Dedifferentiated amniotic fluid mesenchymal stem cell (primary cell): ENCODE data around the gene PPP1R2B.
"Not testable (repeated sequence)": the region's sequence is repeated elsewhere in the genome, so short reads cannot be mapped to it uniquely, and the experiment has no call there.

Source experiments
- DNase-seq: peaks from one replicate; pipeline ENCODE4 v3.0.0-alpha.2; 2016; ENCODE audit errors: extremely low spot score

PPP1R2B gene

DNA sequence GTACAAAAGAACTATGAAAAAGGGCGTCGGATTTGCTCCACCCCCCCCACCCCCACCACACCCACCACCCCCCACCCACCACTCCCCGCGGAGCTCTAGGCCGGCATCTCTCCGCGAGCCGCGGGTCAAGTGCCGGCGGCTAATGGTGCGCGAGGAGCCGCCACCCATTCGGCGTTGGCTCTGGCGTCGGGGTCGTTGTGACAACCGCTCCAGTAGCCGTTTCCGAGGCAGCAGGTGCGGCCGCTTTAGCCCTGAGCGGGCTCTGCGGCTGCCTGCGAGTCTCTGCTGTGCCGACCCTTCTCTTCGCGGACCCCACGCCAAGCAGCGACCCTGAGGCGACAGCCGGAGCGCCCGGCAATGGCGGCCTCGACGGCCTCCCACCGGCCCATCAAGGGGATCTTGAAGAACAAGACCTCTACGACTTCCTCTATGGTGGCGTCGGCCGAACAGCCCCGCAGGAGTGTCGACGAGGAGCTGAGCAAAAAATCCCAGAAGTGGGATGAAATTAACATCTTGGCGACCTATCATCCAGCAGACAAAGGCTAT, at the start of gene PPP1R2B:
Gene PPP1R2B (plus strand): TSS at position 90 of the 546 bp plus-strand sequence. CDS start 268 bp downstream, at position 358.
- DNase-seq: no peak

DNA sequence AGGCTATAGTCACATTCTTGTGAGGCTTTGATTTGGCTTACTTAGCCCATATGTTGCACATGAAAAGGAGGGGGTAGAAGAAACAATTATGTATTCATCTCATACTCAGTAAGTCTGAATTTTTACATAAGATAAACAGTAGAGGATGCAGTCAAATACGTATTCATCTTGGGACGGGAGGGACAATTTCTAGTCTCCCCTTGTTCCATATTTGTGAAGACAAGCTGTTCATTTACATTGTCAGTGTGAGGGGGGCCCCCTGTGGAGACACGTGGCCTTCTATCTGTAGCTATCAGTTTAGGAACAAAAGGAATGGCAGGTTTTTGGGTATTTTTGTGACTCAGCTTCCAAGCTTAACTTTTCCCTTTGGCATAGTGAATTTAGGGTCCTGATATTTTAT, 49.2 kb upstream of the PPP1R2B start:
- DNase-seq: no peak

DNA sequence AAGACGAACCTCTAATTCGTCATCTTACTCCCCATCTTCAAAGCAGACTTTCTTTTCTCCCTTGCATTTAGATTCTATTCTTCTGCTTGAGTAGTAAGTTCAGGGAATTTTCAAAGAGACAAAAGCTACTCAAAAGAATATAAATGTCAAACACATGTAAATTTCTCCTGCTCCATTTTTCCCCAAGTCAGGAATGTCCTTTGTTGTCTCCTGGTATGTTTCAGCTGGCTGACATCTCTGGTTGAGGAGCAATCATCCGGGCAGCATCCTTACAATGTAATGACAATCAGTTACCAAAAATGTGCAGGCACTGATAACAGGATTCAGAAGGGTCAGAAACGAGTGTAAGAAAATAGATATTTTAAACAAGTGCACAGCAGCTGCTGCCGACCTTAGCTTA, 47.6 kb upstream of the PPP1R2B start:
- DNase-seq: no peak

DNA sequence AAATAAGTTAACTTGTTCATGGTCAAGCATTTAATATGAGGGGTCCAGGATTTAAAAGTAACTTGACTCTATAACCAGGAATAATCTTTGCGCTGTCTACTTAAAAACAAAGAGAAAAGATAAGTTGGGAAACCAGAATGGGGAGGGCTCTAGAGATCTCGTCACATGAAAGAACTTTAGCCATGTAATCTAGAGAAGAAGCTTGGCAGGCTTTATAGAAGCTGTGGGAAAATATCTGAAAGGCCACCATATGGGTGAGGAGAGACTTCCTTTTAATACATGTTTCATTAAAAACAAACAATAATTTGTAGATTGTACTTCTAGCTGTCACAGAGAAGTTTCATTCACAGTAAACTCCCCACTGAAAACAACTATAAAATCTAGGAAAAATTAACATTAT, 46.7 kb upstream of the PPP1R2B start:
- no peak for DNase-seq

DNA sequence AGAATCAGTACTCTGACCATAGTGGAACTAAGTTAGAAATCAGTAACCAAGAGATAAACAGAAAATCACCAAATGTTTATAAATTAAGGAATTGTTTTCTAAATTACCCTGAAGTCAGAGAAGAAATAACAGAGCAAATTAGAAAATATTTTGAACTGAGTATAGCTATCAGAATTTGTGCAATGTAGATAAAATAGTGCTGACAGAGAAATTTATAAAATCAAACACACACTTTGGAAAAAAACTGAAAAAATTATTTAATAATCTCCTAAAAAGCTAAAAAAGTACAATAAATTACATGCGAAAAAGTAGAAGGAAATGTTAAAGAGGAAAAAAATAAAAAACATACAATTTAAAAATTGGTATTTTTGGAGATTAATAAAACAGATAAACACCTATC, 37.1 kb upstream of the PPP1R2B start:
- no peak for DNase-seq

DNA sequence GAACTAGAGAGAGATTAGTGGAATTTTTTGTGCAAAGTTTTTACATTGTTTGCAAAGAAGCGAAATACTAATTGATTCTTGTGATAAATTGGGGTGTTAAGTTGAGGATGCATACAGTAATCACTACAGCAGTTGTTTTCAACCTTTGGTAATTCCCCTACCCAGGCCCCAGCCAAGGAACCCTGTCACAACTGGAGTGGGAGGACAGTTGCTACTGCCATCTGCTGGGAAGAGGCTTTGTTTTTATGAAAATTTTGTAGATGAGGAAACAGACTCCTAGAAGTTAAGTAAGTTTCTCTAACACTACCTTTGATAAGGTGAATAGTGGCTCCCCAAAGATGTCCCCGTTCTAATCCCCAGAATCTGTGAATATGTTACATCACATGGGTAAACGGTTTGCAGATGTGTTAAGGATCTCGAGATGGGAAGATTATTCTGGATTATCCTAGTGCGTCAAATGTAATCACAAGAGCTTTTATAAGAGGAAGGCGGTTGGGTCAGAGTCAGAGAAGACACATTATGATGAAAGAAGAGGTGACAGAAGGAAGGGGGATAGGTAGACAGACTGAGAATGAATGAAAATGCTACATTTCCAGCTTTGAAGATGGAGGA, 34.0 kb upstream of the PPP1R2B start:
- DNase-seq: peak; percentile 44

DNA sequence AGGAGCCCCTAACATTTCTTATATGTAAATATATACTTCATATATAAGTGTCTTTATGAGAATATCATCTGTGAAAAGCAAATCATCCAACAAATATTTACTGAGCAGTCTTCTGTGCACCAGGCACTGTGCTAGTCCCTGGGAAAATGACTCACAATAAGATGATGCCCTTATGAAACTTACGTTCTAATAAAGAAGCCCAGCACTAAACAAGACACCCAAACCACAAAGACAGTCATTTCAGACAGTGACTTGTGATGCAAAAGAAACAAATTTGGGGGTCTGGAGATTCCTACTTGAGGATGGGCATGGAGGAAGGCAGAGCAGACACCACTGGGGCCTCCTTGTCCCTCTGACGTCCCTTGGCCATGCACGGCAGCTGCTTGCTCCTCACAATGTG, 30.6 kb upstream of the PPP1R2B start:
- no peak for DNase-seq

DNA sequence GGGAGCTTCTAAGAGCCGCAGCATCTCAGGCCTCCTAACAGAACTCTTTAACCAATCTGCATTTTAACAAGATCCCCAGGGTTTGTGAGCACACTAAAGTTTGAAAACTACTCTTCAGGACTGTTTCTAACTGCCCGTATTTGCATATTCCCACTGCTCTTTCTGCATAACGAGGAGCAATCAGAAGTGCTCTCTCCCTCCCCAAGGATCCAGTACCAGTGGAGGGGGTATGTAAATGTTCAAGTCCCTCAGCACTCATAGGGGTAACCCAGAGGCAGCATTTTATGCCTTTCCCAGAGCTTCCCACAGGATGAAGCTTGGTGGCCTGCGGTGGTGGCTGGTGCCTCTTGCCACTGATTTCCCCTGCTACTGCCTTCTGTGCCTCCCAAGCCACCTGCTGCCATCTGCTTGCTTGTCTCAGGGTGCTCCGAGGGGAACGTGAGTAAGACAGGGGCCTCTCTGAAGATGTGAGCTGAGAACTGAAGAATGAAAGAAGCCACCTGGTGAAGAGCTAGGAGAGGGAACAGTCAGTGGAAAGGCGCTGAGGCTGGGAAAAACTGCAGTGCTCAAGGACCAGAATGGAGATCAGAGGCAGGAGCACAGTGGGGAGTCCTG, 30.0 kb upstream of the PPP1R2B start:
- no peak for DNase-seq

DNA sequence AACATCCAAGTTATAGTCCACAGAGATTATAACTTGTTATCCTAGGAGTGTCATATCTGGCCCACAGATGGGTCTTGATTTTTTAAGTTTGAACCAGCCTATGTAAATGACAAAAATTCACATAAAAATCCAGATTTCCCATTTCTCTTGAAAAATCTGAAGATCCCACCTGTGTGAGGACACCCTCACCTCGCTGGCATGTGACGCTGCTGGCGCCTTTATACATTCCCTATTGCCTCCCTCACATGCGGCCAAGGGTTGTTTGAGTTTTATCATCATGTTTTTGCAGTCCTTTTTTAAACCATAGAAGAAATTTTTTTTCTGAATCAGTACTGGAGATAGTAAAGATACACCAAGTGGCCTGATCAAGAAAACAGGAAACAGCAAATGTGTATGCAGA, 25.9 kb upstream of the PPP1R2B start:
- no peak for DNase-seq

DNA sequence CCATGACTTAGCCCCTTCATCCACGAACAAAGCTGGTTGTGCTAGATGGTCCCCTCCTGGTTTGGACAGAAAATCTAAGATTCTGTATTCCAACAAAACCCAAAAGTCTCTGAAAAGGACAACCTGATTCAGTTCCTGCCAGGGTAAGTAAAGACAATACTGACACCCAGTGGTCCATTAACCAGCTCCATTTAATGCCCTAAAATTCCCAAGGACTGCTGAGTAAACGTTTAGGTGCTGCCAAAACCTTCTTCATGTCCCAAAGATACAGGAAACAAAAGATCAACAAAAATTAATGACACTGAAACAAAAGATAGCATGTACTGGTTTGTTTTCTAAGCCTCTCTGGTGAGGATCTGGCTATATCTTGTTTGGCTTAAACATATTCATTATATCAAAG, 25.3 kb upstream of the PPP1R2B start:
- peak; percentile 62 for DNase-seq

DNA sequence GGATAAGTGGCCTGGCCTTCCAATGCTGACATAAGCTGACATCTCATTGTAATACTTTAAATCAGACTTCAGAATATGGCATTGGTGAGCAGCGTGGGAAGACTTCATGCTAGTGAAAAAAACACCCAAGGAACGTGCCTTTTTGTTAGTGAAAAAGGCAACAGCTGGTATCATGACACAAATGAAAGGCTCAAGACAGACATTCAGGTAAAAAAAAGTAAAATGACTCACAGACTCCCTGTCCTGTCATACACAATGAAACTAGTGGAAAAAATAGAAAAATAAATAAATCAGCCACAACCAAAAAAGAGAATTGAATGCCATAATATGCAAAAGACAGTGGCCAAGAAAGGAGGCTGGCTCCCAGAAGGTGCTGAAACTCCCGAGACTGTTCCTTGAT, 24.4 kb upstream of the PPP1R2B start:
- no peak for DNase-seq

DNA sequence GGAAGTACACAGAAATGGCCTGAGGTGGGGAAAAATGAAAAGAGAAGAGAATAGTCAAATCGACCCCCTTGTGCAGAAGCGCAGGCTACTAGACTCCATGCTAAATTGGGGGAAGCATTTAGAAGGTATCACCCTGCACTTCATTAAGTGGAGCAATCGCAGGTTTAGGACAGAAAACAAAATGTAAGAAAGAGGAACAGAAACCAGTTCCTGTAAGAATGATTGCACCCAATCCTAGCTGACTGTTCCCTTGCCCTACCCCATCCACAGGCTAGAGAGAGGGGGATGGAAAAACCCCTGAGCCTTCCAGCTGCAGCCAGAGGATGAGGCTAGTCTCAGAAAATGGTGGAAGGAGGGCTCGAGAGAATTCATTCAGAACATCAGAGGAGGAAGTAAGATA, 23.9 kb upstream of the PPP1R2B start:
- no peak for DNase-seq

DNA sequence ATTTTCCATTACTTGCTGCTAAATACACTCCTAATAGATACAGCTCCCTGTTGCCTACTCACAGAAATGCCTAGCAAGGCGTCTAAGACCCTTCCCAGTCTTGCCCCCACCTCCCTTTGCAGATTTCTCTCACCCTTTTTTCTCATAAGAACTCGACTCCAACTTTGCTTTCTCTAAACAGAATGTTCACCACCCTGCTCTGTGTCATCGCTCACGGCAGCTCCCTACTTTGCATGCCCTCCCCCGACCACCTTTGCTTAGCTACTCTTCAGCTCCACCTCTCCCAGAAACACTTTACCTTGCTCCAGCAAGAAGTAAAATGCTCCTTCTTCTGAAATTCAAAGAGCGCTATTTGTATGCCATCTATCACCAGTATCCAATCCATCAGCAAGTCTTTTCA, 15.2 kb upstream of the PPP1R2B start:
- DNase-seq: no peak

DNA sequence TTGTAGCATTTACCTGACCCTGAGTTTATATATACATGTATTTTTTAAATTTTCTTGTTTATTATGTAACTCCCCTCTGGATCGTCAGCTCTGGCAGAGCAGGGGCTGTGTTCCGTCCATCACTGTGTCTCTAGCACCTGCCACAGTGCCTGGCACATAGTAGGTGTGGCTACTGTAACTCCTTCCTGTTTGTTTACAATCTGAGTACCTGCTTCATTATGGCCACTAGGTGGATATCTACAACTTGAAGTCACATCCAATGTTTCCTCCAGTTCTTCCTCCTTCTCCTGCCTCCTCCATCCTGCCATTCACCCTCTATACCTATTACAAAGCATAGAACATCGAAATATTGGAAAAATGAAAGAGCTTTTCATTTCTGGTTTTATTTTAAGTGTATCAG, 14.2 kb upstream of the PPP1R2B start:
- DNase-seq: no peak

DNA sequence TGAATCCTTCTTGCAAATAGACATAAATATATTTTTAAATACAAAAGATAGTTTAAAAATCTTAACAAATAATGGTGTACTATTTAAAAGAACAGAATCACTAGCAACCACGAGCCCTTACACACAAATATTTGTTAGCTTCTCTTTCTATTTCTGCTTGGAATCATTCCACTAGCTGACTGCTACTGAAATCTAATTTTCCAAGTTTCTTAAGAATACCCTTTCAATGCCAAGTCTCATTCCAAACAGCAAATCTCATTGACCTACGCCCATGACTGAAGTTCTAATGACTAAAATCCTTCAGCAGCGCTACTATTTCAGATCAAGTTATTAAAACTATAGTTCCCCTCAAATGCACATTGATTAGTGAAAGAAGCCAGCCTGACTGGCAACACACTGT, 13.2 kb upstream of the PPP1R2B start:
- DNase-seq: no peak

DNA sequence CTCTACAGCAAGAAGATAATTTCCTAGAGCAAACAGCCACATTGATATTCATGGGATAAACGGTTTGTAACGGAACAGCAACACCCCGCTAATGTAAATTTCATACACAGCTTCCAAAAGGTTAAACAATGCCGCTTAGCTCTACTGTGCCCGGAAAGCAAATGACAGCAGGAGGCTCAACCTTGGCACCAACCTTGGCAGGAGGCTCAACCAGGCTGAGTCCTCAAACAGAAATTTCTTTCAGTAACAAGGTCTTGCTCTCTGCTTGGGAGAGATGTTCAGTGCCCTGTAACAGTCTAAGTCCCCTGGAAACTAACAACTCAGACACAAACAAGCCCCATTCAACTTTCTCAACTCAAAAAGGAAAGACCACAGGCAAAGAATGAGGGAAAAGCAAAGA, 11.1 kb upstream of the PPP1R2B start:
- no peak for DNase-seq

DNA sequence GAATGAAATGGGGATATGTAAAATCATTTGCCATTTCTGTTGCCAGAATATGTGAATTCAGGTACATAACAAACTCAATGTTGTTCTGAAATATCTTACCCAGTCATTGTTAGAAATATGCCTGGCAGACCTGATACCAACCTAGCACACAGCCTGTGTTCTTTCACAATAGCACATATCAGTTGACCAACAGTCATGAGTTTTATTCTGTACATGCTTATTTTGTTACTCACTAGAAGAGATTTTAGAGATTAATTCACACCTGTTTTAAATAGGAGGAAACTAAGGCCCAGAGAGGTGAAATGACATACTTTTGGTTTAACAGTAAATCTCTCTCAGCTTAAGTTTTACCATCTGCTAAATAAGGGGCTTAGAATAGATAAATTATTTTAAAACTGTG, 8.4 kb upstream of the PPP1R2B start:
- no peak for DNase-seq

DNA sequence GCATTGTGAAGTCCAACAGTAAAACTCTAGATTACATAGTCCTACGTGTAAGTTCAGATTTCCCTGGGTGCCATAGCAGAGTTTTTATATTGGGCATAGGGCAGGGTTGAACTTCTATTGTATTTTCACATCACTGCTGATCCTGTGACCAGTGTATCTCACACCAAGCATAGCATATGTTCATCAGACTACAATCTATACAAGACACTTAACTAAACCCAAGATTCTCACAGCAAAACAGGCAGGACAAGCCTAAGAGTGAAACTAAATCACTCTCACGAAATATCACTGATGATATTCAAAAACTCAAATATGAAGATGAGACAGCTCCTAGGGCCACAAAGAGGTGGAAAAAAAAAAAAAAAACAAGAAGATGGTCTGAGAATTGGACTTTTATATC, 3.2 kb upstream of the PPP1R2B start:
- no peak for DNase-seq

DNA sequence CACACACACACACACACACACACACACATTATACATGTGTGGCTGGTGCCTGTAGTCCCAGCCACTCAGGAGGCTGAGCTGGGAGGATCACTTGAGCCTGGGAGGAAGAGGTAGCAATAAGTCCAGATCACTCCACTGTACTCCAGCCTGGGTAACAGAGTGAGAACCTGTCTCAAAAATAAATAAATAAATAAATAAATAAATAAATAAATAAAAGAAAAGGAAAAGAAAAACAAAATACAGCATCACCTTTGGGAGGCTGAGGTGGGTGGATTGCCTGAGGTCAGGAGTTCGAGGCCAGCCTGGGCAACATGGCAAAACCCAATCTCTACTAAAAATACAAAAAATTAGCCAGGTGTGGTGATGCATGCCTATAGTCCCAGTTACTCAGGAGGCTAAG, 1.6 kb upstream of the PPP1R2B start:
- DNase-seq: not testable (repeated sequence)

DNA sequence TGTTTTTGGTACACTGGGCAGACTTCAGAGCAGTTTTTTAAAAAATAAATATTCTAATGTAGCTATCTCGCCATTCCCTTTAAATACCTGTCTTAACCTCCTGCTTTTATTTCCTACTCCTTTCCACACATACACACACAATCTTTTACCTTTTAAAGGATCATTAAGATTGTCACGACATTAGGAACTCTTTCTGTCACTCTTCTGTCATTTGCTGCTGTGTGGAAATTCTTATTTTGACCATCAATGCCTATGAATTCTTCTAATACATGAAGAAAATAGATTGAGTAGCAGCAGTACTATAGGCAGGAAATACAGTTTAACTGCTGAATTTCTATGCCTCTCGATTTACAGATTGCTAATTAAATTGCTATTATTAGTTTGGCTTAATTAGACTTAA, 1.8 kb downstream of the PPP1R2B start:
- no peak for DNase-seq

DNA sequence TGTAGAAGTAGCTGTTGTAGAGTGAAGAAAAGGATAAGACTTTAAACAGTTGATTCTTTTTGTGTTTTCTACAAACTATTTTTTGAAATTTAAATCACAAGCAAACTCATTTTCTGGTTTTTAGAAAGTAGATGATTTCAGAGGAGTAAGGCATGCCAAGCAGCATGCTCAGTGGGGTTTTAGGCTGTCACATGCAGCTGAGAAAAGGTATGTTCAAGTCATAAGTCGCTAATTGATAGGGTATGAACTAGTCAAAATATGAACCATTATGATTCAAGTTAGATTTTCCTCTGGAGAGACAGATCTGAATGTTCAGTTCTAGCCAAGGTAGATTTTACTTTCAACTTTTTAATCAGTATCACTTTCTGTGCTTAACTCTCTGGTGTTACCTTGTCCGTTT, 3.0 kb downstream of the PPP1R2B start:
- DNase-seq: not testable (repeated sequence)

DNA sequence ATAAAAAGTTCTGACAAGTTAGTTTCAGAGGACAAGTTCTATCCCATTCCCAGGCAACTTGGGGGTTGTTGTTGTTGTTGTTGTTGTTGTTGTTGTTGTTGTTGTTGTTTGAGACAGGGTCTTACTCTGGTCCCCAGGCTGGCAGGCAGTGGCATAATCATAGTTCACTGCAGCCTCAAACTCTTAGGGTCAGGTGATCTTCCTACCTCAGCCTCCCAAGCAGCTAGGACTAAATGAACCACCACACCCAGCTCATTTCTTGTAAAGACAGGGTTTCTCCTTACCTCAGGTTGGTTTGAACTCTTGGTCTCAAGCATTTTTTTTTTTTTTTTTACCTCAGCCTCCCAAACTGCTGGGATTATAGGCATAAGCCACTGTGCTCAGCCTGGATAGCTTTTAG, 15.3 kb downstream of the PPP1R2B start:
- no peak for DNase-seq

DNA sequence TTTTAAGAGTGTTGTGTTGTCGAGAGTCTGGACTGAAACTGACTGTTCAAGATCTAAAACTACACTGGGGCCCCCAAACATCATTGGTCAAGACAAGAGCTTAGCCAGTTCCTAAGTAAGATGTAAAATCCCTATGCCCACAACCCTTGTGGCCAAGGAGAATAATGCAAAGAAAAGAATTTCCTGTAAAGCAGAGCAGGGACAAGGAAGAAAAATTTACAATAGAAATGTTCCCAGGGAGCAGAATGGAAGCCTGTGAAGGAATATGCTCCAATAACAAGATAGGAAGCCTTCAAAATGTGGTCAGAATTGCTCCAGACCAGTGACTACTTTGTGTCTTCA, 20.4 kb downstream of the PPP1R2B start:
- no peak for DNase-seq

DNA sequence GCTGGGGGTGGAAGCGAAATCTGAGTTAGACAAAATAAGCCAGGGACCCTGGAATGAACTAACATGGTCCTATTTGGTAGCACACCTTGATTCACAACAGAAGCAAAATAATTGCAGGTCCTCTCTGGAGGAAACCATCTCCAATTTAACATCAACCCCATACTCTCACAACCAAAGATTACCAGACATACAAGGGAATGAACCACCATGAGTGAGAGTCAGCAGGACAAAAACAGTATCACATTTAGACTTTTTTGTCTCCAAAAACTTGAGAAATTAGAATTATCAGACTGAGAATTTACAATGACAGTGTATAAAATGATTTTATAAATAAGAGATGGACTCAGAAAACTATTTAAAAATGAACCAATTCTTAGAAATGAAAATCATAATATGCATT, 21.1 kb downstream of the PPP1R2B start:
- no peak for DNase-seq
